Liver (tissue), 9 donors: ENCODE data around the gene CHRNA4. TPM values are rescaled to one million over a fixed set of nuclear protein-coding genes. Genes with fewer than 3 reads are reported as not detected.

Experiments used
- DNase-seq: peaks from one replicate; pipeline ENCODE4 v3.0.0-alpha.2; 2017; ENCODE audit warnings: low spot score
- H3K27ac ChIP-seq, 2 donors: one replicate each; pipeline ENCODE4 v1.7.0; 2013; ENCODE audit warnings: inconsistent platforms in 2 of 2, low read length in 2 of 2, control low read depth in 1 of 2, low read depth in 1 of 2, mild to moderate bottlenecking in 1 of 2
- H3K27me3 ChIP-seq, 4 donors: one replicate each; pipeline versions ENCODE4 v1.6.1 to v1.7.0; 2013; ENCODE audit warnings: low read length in 3 of 4, inconsistent platforms in 1 of 4, mild to moderate bottlenecking in 1 of 4, moderate library complexity in 1 of 4; ENCODE audit not compliant: control insufficient read depth in 4 of 4, insufficient read depth in 4 of 4
- H3K36me3 ChIP-seq, 4 donors: one replicate each; pipeline versions ENCODE4 v1.6.1 to v1.7.0; 2013; ENCODE audit warnings: low read length in 3 of 4, mild to moderate bottlenecking in 3 of 4, low read depth in 1 of 4, moderate library complexity in 1 of 4; ENCODE audit not compliant: control insufficient read depth in 4 of 4, insufficient read depth in 3 of 4
- H3K4me1 ChIP-seq, 4 donors: one replicate each; pipeline versions ENCODE4 v1.6.1 to v1.7.0; 2013; ENCODE audit warnings: low read length in 3 of 4, mild to moderate bottlenecking in 3 of 4, moderate library complexity in 1 of 4; ENCODE audit not compliant: control insufficient read depth in 4 of 4, insufficient read depth in 4 of 4
- H3K4me3 ChIP-seq, 3 donors: one replicate each; pipeline versions ENCODE4 v1.6.1 to v1.7.0; 2013; ENCODE audit warnings: low read length in 3 of 3, control low read depth in 1 of 3, low read depth in 1 of 3, mild to moderate bottlenecking in 1 of 3
- H3K9ac ChIP-seq, 2 donors: one replicate each; pipeline ENCODE4 v1.7.0; 2013; ENCODE audit warnings: low read length in 2 of 2, mild to moderate bottlenecking in 2 of 2, moderate library complexity in 2 of 2, control low read depth in 1 of 2, low read depth in 1 of 2
- H3K9me3 ChIP-seq, 4 donors: one replicate each; pipeline versions ENCODE4 v1.6.1 to v1.7.0; 2013; ENCODE audit warnings: low read length in 3 of 4; ENCODE audit not compliant: control insufficient read depth in 4 of 4
- EGR1 ChIP-seq, 2 donors: IDR thresholded peaks; 2 replicates each; pipeline ENCODE4 v1.6.1; 2016 to 2018; ENCODE audit warnings: antibody characterized with exemption in 2 of 2, low read depth in 2 of 2
- FOXA1 ChIP-seq: IDR thresholded peaks from 2 replicates; pipeline ENCODE4 v1.6.1; 2016; ENCODE audit warnings: antibody characterized with exemption
- FOXA2 ChIP-seq: IDR thresholded peaks from 2 replicates; pipeline ENCODE4 v1.6.1; 2016; ENCODE audit warnings: antibody characterized with exemption
- HNF4A ChIP-seq, 2 donors: conservative IDR thresholded peaks; 2 replicates each; pipeline ENCODE4 v1.6.1; 2016; ENCODE audit warnings: antibody characterized with exemption in 2 of 2, mild to moderate bottlenecking in 2 of 2
- HNF4G ChIP-seq: IDR thresholded peaks from 2 replicates; pipeline ENCODE4 v1.6.1; 2016; ENCODE audit warnings: antibody characterized with exemption
- NR2F2 ChIP-seq: IDR thresholded peaks from 2 replicates; pipeline ENCODE4 v1.6.1; 2016; ENCODE audit warnings: antibody characterized with exemption
- RAD21 ChIP-seq, 2 donors: IDR thresholded peaks; 2 replicates each; pipeline ENCODE4 v1.6.1; 2016; ENCODE audit warnings: antibody characterized with exemption in 2 of 2, mild to moderate bottlenecking in 2 of 2
- RXRA ChIP-seq, 2 donors: IDR thresholded peaks; 2 replicates each; pipeline ENCODE4 v1.6.1; 2017 to 2018; ENCODE audit warnings: antibody characterized with exemption in 2 of 2, mild to moderate bottlenecking in 1 of 2
- SP1 ChIP-seq: IDR thresholded peaks from 2 replicates; pipeline ENCODE4 v1.6.1; 2018; ENCODE audit warnings: antibody characterized with exemption, mild to moderate bottlenecking
- TAF1 ChIP-seq: conservative IDR thresholded peaks from 2 replicates; pipeline ENCODE4 v1.6.1; 2016; ENCODE audit warnings: antibody characterized with exemption, mild to moderate bottlenecking
- YY1 ChIP-seq: IDR thresholded peaks from 2 replicates; pipeline ENCODE4 v1.6.1; 2016; ENCODE audit warnings: antibody characterized with exemption, mild to moderate bottlenecking
- WGBS: extraction: QIAGEN DNeasy Blood & Tissue Kit; methylation state at CpG from one replicate; pipeline ENCODE4 v1.1.7; 2013; 5-methylcytosine and 5-hydroxymethylcytosine counted together
- polyA plus RNA-seq, 2 donors: library from polyadenylated mRNA; stranded (reverse) in 1 of 2; unstranded in 1 of 2; fragments of 200-250 nt in 1 of 2; fragments of >200 nt in 1 of 2; fragmentation: Nextera tagmentation in 1 of 2; extraction: Ambion mirVana in 1 of 2; gene quantifications; one replicate each; pipeline versions ENCODE4 v1.2.1 to v1.2.3, GENCODE V29; 2013 to 2015
- total RNA-seq, 2 donors: library from RNA; depleted of rRNA; stranded (reverse); fragments of >200 nt; gene quantifications; one replicate each; pipeline ENCODE4 v1.2.3, GENCODE V29; 2014
- TF ChIP-seq, protein P1 (sequence below): IDR thresholded peaks from 2 replicates; pipeline ENCODE4 v1.6.1; 2016; ENCODE audit warnings: antibody characterized with exemption
- TF ChIP-seq, protein P2 (sequence below): IDR thresholded peaks from 2 replicates; pipeline ENCODE4 v1.6.1; 2016; ENCODE audit warnings: antibody characterized with exemption
- TF ChIP-seq, protein P3 (sequence below): IDR thresholded peaks from 2 replicates; pipeline ENCODE4 v1.6.1; 2016; ENCODE audit warnings: antibody characterized with exemption
- TF ChIP-seq, protein P4 (sequence below): fragments of 150-350 bp; IDR thresholded peaks from 2 replicates; pipeline ENCODE4 v1.5.1; 2017; ENCODE audit warnings: improper control_type of control experiment, low read depth, low read length; ENCODE audit not compliant: missing input control
- TF ChIP-seq, protein P5 (sequence below): IDR thresholded peaks from 2 replicates; pipeline ENCODE4 v1.6.1; 2016; ENCODE audit warnings: antibody characterized with exemption, mild to moderate bottlenecking
- donor health status: healthy.
- donor health status: healthy.
- donor health status: healthy.
- donor health status: healthy.
- donor health status: healthy.

The CHRNA4 gene
- total and polyA plus RNA-seq, 4 donors: 3.2 to 23.3 (median 6.4) TPM; not detected in 1

DNA sequence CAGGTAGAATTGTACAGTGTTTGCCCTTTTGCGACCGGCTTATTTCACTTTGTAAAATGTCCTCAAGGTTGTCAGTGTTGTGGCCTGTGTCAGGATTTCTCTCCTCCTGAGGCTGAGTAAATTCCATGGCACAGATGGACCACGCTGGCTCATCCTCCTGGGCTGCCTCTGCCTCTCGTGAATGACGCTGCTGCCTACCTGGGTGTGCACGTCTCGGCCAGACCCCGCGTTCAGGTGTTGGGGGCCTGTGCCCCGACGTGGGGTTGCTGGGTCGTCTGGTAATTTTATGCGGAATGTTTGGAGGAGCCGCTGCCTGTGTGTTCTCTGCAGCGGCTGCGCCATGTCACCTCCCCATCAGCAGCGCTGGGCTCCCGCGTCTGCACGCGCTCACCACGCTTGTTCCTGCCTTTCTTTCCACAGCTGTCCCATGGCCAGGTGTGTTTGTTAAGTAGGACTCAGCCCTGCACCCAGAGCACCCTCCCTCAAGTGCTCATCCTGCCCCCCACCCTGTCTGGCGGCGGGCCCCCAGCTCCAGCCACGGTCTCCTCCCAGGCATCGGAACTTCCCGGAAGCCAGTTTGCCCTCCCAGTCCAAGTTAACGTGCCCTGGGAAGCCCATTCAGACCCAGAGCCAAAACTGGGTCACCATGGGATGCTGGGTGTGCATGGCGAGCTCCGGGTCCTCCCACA is 36.1 kb upstream of the CHRNA4 start:
- Histone ChIP-seq H3K36me3 (no peaks in the 10 kb centered on the region), H3K27ac (no peak overlapping the region), H3K9me3 (no peaks in the 10 kb centered on the region), H3K4me1 (no peaks in the 10 kb centered on the region), H3K4me3 (no peak overlapping the region), H3K27me3 (no peaks in the 10 kb centered on the region), H3K9ac (no peak overlapping the region)
- DNase-seq: no peak
- WGBS: 83% methylated on average over 30 of the region's 30 CpGs
- TF ChIP-seq EGR1 (IDR thresholded peaks at IDR 0.05; ENCODE audit: low read depth in 2 of 2): no peak
- TF ChIP-seq NR2F2: no peak
- TF ChIP-seq, protein P1, sequence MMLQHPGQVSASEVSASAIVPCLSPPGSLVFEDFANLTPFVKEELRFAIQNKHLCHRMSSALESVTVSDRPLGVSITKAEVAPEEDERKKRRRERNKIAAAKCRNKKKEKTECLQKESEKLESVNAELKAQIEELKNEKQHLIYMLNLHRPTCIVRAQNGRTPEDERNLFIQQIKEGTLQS: no peak
- TF ChIP-seq, protein P2, sequence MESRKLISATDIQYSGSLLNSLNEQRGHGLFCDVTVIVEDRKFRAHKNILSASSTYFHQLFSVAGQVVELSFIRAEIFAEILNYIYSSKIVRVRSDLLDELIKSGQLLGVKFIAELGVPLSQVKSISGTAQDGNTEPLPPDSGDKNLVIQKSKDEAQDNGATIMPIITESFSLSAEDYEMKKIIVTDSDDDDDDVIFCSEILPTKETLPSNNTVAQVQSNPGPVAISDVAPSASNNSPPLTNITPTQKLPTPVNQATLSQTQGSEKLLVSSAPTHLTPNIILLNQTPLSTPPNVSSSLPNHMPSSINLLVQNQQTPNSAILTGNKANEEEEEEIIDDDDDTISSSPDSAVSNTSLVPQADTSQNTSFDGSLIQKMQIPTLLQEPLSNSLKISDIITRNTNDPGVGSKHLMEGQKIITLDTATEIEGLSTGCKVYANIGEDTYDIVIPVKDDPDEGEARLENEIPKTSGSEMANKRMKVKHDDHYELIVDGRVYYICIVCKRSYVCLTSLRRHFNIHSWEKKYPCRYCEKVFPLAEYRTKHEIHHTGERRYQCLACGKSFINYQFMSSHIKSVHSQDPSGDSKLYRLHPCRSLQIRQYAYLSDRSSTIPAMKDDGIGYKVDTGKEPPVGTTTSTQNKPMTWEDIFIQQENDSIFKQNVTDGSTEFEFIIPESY: no peak
- no peak for TF ChIP-seq TAF1
- no peak for TF ChIP-seq FOXA2
- no peak for TF ChIP-seq FOXA1
- no peak for TF ChIP-seq RAD21 (IDR thresholded peaks at IDR 0.05)
- no peak for TF ChIP-seq HNF4G
- TF ChIP-seq, protein P3, sequence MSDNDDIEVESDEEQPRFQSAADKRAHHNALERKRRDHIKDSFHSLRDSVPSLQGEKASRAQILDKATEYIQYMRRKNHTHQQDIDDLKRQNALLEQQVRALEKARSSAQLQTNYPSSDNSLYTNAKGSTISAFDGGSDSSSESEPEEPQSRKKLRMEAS: no peak
- TF ChIP-seq SP1: no peak

DNA sequence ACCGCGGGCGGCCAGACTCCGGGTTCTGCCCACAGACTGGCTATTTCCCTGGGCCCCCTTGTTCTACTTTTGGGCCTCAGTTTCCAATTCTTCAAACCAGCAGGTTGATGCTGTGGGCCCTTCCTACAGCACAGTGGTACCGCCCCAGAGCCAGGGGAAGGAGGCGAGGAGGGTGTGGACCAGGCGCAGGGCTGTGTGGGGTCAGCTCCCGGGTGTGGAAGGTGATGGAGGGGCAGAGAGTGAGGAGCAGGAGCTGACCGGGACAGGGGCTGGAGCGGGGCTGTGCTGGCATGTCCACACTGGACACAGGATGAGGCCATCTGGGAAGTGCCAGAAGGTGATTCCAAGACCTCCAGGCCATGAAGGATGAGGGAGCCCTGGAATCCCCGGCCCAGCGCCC is 35.2 kb upstream of the CHRNA4 start:
- H3K27ac ChIP-seq: no peak overlapping the region
- no peaks in the 10 kb centered on the region for H3K4me1 ChIP-seq
- H3K36me3 ChIP-seq: no peaks in the 10 kb centered on the region
- no peak overlapping the region for H3K4me3 ChIP-seq
- no peak overlapping the region for H3K9ac ChIP-seq
- 87% methylated on average over 12 of the region's 12 CpGs for WGBS
- no peaks in the 10 kb centered on the region for H3K27me3 ChIP-seq
- peaks cover 0 to 3% (median 2%) of the 10 kb centered on the region in 4 donors for H3K9me3 ChIP-seq
- TF ChIP-seq, protein P4, sequence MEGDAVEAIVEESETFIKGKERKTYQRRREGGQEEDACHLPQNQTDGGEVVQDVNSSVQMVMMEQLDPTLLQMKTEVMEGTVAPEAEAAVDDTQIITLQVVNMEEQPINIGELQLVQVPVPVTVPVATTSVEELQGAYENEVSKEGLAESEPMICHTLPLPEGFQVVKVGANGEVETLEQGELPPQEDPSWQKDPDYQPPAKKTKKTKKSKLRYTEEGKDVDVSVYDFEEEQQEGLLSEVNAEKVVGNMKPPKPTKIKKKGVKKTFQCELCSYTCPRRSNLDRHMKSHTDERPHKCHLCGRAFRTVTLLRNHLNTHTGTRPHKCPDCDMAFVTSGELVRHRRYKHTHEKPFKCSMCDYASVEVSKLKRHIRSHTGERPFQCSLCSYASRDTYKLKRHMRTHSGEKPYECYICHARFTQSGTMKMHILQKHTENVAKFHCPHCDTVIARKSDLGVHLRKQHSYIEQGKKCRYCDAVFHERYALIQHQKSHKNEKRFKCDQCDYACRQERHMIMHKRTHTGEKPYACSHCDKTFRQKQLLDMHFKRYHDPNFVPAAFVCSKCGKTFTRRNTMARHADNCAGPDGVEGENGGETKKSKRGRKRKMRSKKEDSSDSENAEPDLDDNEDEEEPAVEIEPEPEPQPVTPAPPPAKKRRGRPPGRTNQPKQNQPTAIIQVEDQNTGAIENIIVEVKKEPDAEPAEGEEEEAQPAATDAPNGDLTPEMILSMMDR: no peak
- no peak for TF ChIP-seq HNF4G
- no peak for TF ChIP-seq HNF4A (conservative IDR thresholded peaks at IDR 0.05)
- no peak for TF ChIP-seq NR2F2
- DNase-seq: no peak

DNA sequence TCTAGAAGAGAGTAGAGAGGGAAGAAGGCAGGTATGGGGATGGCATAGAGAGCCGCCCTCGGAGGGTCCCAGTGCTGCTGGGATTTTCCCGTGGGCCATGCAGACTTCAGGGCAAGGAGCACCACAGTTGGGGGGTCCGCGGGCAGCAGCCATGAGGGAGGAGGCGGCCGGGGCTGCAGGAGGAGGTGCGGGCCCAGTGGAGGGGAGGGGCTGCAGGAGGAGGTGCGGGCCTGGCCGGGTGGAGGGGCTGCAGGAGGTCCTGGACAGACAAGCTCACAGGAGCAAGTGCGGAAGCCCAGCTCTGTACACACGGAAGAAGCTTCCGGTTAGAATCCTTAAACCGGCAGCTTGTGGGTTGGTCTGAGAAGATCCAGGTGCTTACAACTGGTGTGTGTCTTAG is 34.6 kb upstream of the CHRNA4 start:
- WGBS: 66% methylated on average over 14 of the region's 14 CpGs
- Histone ChIP-seq H3K36me3 (no peaks in the 10 kb centered on the region), H3K4me3 (no peak overlapping the region), H3K27me3 (no peaks in the 10 kb centered on the region), H3K9me3 (peaks cover 0 to 5% (median 3%) of the 10 kb centered on the region in 4 donors), H3K27ac (no peak overlapping the region), H3K4me1 (no peaks in the 10 kb centered on the region), H3K9ac (no peak overlapping the region)
- no peak for DNase-seq
- no peak for TF ChIP-seq HNF4G
- TF ChIP-seq RAD21 (IDR thresholded peaks at IDR 0.05): no peak
- TF ChIP-seq FOXA2: no peak
- no peak for TF ChIP-seq EGR1 (IDR thresholded peaks at IDR 0.05; ENCODE audit: low read depth in 2 of 2)
- TF ChIP-seq NR2F2: no peak
- TF ChIP-seq, protein P4: no peak
- no peak for TF ChIP-seq RXRA (IDR thresholded peaks at IDR 0.05)
- TF ChIP-seq, protein P3: no peak
- no peak for TF ChIP-seq YY1
- TF ChIP-seq, protein P5, sequence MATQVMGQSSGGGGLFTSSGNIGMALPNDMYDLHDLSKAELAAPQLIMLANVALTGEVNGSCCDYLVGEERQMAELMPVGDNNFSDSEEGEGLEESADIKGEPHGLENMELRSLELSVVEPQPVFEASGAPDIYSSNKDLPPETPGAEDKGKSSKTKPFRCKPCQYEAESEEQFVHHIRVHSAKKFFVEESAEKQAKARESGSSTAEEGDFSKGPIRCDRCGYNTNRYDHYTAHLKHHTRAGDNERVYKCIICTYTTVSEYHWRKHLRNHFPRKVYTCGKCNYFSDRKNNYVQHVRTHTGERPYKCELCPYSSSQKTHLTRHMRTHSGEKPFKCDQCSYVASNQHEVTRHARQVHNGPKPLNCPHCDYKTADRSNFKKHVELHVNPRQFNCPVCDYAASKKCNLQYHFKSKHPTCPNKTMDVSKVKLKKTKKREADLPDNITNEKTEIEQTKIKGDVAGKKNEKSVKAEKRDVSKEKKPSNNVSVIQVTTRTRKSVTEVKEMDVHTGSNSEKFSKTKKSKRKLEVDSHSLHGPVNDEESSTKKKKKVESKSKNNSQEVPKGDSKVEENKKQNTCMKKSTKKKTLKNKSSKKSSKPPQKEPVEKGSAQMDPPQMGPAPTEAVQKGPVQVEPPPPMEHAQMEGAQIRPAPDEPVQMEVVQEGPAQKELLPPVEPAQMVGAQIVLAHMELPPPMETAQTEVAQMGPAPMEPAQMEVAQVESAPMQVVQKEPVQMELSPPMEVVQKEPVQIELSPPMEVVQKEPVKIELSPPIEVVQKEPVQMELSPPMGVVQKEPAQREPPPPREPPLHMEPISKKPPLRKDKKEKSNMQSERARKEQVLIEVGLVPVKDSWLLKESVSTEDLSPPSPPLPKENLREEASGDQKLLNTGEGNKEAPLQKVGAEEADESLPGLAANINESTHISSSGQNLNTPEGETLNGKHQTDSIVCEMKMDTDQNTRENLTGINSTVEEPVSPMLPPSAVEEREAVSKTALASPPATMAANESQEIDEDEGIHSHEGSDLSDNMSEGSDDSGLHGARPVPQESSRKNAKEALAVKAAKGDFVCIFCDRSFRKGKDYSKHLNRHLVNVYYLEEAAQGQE: no peak
- TF ChIP-seq SP1: no peak
- no peak for TF ChIP-seq HNF4A (conservative IDR thresholded peaks at IDR 0.05)
